GM21367 (cell line): ENCODE measurements around the gene BCAS3.

ENCODE experiments used
- ATAC-seq: cut with Tn5 transposase; IDR thresholded peaks from one replicate; pipeline ENCODE4 v1.9.1; 2021; ENCODE audit not compliant: unreplicated experiment

BCAS3 gene

DNA sequence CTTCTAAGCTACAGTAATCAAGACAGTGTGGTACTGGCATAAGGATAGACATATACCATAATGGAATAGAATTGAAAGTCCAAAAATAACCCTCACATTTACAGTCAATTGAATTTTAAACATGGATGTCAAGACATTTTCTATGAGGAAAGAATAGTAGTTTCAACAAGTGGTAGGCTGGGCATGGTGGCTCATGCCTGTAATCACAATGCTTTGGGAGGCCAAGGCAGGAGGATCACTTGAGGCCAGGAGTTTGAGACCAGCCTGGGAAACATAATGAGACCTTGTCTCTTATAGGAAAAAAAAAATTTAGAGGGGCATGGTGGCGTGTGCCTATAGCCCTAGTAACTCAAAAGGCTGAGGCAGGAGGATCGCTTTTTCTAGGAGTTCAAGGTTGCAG is 599.2 kb downstream of the BCAS3 start:
- no peak for ATAC-seq

DNA sequence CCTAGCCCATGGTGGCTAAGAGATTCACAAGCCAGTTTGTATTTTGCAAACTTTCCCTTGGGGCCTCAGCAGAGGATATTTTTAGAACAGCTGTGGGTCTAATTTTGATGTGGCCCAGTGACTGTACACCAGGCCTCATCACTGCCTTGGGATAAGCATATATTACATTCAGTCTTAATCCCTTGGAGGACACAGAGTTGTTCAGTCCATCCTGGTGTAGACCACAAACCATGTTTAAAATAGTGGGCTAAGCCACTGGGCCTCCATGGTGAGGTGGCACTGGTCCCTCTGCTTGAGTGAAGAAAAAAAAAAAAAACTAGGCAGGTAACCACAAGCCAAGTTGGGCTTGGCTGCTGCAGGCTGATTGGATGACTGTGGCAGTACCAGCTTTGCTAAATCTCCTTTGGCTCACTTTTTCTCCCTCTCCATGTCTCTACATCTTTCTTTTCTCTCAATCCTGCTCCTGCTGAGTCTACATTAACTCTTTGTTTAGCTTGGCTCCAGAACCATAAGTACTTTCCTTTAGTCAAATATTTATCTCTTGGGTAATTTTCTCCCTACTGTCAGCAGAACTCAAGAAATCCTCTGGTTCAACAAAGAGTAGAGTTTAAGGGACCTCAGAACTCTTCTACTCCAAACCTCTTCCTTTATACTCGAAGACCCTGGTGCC is 602.0 kb downstream of the BCAS3 start:
- no peak for ATAC-seq

DNA sequence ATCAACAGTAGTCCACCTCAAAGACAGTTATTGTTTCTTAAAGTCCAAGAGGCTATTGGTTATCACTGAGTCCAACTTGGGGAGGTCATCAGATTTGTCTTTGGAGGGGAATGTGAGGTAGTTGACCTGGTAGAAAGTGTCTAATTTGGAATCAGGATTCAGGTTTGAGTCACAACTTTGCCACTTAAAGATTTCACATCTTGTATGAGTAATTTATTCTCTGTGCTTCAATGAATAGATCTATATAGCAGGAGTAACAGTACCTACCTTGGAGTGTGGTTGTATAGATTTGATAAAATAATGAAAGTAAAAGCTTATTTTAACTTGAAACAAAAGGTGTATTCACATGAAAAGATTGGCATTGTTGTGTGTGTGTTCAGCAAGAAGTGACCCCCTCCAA is 602.7 kb downstream of the BCAS3 start:
- no peak for ATAC-seq

DNA sequence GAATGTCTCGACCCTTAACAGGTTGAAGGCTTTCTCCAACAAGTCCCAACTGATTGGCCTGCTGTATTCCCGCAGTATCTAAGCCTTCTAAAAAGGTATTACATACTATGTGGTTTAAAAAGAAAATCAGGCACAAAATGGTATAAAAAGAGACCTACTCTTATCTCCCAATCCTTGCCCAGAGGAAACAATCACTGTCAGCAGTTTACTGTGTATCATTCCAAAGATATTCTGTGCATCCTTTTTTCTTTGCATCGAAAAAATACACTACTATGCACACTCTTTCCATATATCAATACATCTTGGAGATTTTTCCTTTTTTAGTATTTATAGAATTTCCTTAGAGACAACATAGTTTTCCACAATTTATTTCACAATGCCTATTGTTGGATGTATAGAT is 603.2 kb downstream of the BCAS3 start:
- no peak for ATAC-seq

DNA sequence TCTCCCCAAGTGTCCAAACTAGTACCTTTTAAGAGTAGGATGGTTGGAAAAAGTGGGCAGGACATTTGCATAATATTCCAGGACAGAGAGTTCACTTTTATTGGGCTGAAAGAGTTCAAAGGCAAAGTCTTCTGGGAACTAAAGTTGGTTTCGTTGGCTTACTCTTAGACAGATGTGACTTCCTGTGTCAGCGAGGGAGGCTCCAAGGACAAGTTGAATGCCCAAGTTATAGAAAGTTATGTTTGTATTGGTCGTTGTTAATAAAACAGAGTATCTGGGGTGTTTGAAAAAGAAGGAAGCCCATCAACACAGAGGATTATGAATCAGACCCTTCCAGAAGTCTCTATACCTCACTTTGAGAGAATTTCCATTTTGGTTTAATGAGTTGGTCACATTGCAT is 604.7 kb downstream of the BCAS3 start:
- ATAC-seq = no peak

DNA sequence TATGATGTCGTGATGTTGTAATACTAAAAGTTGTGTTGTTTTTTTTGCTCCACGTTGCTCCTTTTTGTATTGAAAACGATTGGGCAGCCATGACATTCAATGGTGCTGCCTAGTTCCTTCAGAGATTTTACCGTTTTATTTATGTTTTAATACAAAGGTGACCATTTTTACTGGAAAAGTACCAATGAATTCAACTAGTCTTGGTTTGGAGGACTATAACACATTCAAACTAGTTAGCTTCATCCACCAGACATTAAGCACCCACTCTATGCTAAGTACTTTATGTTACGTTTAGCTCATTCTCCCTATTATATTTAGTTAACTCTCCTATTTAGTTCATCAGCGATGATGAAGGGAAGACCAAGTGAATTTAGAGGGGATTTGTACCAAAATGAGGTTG is 605.4 kb downstream of the BCAS3 start:
- ATAC-seq = no peak

DNA sequence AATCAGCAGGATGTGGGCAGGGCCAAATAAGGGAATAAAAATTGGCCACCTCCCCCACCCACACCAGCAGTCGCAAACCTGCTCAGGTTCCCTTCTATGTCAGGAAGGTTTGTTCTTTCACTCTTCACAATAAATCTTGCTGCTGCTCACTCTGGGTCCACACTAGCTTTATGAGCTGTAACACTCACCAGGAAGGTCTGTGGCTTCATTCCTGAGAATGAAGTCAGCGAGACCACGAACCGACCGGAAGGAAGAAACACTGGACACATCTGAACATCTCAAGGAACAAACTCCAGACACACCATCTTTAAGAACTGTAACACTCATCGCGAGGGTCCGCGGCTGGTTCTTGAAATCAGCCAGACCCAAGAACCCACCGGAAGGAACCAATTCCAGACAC is 606.5 kb downstream of the BCAS3 start:
- no peak for ATAC-seq

DNA sequence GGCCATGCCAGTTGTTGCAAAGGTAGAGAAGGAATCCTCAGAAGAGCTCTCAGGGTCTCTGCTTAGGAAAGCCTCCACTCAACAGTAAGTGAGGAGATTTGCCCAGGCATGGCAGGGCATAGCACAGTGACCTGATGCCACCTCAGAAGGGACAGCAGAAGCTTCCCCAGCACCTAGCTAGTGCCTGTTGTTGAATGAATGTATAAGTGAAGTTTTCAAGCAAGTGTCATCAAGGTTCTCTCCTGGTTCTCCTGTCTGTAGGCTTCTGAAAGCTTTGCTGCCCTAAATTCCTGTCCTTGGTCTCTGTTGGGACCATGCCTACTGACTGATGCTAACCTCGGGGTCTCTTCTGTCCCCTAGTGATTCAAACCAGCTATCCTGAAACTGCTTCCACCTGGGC is 607.1 kb downstream of the BCAS3 start:
- no peak for ATAC-seq

DNA sequence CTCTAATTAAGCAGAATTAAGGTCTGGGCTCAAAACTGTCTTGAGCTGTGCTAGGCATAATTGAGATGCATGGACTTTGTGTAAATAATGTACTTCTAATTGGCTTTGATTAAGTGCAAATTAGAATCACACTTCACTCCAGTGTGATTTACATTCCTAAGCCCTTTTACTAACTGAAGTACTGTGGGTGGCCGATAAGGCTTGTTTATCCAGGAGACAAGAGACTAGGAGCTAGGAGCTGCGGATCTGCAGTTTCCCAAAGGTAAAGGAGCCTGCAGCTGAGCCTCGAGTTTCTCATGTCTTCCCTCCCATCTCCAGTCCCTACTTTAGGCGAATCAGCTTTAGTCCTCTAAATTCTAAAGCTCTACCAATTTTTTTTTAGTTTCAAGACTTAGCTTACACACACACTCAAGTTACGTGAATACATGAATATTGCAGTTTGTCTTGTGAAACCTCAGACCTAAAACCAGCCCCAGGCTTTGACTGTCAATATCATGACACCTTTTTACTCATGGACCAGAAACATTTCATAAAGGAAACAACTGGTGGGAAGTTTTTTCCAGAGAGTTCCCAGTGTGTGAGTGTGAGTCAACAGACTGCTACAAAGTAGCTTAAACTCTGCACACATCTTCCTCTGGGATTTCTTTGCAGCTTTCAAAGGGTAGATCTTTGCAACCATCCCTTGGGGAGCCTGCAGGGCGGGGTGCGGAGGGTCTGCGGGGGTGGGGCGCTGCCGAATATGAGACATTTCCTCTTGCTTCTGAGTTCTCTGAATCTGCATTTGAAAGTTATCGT is 608.1 kb downstream of the BCAS3 start:
- no peak for ATAC-seq

DNA sequence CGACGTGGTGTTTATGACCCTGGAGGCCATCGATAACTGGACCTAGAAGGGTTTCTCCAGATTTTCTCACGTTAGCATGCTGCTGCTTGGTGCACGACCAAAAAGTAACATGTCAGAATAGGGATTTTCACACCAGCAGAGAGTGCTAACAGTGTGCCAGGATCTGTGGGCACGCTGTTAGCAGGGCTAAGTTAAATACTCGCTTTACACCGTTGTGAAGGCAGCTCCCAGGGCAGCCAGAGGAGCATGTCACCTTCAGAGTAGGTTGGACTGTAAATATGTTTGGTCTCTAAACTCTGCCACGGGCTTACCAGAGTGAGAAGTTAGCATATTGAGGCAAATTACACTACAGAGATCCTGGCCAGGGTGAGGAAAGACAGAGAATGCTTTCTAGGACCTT is 608.8 kb downstream of the BCAS3 start:
- ATAC-seq = no peak

DNA sequence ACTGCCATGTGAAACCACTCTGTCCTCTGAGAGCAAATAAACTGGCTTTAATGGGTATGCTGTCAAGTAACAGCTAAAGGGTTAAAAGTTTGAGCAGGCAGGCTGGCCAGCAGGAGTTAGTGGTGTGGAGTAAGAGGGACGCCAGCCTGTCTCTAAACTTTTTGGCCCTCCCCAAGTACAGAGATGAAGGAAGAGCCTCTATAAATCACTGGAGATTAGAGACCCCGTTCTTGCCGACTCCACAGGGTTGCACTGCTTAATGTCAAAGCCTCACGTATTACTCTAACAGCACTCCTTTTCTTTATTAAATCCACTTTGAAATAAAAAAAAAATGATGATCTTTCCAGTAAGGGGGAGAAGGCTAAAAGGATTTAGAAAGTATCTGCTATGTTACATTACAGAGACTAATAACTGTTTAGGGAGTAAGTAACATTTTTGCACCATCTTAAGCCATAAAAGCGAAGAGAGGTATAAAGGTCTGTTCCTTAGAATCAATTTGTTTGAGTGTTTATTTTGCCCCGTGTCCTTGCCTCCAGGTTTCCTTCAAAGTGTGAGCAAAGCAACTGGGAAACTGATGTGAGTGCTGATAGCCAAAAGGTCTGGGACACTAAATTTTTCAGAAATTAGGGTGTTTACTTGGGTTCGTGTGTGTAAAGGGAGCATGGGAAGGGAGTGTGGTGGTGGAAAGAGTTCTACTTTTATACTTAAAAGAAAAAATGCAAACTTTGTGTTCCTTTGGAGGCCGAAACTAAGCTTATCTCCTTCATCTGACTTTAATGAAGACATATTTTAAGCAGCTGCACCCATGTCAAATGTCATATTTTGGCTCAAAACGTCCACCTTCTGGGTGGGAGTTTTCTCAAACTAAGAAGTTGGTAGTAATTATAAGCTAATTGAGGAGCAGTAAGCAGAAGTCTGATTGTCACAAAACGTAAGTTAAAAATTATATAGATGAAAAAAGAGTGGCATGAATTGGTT is 612.0 kb downstream of the BCAS3 start:
- ATAC-seq = no peak

DNA sequence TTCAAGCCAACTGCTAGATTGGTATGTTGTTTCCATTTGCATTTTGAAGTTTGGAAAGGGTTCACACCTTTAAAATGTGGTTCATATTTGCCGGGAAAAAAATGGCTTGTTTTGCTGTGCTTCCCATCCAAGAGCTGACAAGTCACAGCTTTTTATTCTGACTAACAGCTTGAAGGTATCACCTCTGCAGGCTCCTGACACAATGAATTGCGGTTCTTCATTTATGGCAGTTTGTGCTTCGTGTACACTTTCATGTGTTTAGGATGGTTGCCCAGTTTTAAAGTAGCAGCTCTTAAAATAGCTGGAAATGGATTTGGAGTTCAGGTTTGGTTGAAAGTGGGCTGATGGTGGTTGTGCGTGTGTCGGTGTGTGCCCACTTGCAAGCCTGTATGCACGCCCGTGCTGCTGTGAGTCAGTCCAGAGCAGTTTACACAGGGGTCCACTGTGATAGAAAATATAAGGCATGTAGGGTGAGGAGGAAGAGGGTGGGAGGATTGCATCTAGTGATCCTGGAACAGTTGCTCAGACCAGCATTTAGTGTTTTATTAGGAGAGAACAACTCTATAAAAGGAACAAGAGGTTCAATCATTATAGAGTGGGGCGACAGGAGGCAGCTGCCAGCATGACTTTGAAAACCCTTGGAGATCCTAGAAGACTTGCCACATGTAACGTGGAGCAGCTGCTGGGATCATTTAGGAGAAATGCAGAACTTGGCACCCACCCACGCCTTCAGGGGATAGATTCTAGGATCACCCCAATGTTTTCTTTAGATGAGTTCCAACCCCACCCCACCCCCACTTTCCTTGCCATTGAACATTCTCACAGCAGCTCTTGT is 614.0 kb downstream of the BCAS3 start:
- no peak for ATAC-seq

DNA sequence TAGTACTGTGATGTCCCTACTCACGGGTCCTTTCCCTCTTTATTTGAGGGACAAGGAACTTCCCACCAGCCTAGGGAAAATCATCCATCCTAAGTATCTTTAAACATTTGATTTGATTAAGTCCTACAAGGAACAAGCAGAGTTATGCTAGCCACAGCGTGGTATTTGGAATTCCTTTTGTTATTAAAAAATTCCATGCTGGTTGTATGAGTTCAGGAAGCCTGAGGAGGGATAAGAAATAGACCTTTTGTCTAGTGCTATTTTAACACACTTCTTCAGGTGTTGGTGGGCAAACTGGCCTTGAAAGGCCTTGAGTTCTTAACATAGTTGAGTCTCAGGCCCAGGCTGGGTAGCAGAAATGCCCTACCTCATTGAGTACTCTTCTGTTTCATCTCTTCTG is 616.6 kb downstream of the BCAS3 start:
- ATAC-seq = no peak

DNA sequence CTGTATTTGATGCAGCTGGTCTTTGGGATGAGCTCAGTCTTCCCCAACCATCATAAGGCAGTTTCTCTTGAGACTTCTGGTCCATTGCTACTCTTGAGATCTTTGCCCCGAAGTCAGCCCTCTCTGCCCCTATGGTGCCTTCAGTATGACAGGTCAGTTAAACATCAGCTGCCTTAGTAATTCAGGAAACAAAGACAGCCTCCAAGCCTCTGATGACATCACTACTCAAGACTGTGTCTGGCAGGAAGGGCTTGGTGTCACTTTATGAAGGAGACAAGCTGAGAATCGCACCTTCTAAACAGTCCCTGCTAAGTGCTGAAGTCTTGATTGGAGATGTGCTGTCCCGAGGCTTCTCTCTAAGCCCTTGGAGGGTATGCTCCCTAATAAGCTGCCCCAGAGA is 617.1 kb downstream of the BCAS3 start:
- ATAC-seq = no peak

DNA sequence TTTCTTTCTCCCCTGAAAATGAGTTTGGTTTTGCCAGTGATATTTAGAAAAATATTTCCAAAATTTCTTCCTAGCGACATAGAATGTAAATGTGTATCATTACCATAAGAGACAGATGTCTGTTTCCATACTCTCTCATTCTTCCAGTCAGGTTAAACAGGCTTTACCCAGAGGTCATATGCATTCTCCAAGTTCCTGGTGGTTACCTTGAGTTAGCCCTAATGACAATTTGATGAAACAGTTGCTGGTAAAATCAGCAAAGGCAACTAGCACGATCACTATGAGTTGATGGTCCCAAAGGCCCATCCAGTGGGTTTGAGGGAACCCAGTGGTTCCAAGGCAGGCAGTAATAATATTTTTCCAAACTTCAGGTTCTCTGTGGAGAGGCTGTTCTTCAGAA is 618.4 kb downstream of the BCAS3 start:
- ATAC-seq = no peak

DNA sequence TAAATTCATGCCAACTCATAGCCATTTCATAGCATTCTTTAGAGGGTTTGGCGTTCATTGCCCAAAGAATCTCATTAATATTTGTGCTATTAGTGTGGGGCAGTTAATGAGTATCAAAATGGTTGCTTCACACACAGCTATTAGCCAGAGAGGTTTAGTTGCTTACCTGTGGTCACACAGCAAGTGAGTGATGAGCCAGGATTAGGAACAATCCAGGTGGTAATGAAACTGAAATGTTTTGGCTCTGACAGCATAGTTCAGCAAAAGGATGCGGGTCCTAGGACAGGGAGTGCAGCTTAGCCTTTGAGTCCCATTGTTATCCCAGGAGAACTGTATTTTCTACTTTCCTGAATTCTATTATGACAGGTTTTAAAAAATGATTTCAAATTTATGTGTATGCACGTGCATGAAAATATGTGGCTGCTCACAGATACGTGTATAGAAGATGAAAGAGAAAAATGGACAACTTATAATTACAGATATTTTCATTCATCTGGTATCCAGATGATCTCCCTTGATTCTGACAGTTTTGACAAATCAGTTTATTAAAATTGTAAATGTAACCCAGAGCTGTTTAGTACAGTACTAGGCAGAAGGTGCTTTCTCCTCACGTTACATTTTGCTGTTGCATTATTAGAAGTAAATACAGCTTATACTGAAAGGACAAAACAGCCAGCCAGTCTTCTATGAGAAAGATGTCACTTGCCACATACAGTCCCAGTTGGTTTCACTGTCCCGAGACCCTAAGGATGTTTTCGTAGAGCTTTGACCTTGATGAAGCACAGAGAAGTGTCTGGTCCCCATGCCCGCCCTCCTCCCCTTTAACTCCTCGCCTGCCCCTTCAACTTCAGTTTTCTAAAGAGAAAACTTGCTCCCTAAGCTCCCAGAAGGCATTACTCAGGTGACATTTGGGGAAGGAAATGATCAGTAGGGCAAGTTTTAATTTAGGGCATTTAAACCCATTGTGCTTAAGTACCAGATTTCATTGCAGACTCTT is 622.2 kb downstream of the BCAS3 start:
- ATAC-seq = no peak

DNA sequence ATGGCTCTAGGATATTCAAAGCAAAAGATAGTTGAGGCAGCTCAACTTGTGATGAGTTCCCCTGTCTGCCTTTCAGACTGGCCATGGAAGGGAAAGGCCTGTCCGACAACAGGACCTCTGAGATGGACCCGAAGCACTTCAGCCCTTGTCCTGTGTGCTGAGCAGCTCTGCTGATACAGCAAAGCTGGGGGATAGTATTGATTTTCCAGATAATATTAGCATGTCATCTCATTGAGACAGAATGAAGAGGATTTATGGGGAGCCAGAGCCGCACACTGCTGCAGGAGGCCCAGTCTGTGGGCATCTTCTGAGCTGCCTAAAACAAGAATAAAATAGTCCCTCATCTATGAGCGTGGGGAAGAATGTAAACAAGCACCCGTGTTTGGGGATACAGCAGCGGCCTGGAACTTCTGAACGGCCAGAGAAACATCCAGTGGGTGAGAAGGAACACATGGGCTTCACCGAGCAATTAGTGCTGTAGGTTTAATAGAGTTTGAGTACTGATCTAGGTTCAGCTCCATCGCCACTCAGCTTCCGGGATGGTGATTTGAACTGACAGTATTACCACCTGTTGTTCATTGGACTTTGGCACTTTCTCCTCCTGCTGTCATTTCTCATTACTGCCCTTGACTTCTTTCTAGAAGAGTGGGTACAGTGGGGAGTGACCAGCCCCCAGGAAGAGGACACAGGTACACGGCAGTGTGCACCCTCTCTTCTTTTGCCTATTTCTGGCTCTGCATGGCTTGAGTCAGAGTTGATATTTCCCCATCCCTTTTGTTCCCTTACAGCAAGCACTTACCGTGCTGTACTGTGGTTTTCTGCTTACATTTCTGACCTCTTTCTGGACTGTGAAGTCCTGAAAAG is 625.5 kb downstream of the BCAS3 start:
- no peak for ATAC-seq

DNA sequence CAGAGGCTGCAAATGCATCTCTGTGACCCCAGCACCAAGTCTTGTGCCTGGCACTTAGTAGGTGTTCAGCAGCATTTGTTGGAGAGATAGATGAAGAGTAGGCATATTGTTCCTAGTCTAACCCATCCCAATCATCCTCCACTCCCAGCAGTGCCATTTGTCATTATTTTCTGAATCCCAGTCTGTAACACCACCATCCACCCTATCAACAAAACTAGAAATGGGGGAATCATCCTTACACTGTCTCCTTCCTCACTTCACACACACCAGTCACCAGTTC is 626.1 kb downstream of the BCAS3 start:
- ATAC-seq = no peak

DNA sequence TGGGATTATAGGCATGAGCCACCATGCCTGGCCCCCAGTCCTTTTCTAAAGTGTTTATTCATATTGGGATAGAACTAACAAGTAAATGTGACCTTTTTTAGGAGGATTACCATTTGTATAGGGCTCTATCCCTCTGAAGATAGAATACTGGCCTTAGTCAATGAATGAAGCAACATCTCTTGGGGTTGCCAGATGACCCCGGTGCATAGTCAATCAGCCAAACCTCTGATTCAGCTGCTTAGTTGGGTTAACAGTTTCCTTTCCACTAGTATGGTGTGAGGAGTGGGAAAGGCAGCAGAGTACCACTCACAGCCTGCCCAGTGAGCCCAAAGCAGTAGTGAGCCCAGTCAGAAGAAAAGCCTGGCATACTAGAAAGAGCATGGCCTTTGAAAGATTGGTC is 627.4 kb downstream of the BCAS3 start:
- ATAC-seq = no peak
